ENCODE data around the gene CFAP43.

Gene CFAP43

DNA sequence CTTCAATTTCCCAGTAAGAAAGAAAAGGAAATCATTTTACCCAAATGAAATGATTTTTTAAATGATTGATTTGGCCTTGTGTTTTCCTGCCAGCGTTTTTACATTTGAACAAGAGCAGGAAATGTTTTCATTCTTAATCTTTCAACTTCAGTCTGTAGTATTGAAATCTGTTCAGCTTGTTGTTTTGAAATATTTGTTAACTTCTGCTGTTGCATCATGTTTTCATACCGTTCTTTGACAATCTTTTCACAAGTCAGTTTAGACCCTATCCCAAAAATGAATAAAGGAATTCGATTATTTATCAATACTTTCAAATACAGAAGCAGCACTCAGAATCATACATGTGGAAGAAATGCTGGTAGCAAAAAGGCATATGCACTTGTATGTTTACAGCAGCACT lies 102.1 kb downstream of the CFAP43 start:
- no peak for DNase-seq

DNA sequence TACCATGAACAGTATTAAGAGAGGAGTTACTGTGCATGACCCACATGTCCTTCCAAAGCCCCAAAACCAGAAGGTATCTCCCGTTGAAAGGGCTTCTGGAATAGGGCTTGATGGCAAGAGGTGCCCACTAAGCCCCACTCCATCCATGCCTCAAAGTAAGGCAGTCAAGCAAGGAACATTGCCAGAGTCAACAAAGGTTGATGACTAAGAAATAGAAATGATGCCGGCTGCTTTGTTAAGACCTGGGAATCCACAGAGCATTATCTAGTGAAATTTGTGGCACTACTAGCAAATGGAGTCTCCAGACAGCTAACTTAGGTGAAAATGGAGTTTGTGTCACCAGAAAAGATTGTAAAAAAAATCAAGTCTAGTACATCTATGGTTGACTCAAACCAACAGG lies 104.0 kb downstream of the CFAP43 start:
- peak; percentile 13 for DNase-seq

DNA sequence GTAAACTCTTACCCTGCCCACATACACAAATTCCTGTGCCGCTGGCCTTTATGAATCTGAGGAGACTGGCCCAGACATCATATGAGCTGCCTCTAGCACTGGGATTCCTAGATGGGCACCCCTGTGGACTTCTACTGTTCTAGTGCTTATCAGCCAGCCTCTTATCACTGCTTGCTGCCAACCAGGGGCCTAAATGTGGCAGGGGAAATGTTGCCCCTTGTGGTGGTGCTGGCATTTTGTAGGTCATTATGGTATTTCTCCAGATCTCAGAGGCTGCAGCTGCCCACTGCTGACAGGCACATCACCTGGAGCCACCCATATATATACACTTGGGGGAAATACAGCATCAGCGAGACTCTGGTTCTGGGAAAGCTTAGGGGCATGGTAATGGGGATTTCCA lies 104.8 kb downstream of the CFAP43 start:
- DNase-seq = no peak

DNA sequence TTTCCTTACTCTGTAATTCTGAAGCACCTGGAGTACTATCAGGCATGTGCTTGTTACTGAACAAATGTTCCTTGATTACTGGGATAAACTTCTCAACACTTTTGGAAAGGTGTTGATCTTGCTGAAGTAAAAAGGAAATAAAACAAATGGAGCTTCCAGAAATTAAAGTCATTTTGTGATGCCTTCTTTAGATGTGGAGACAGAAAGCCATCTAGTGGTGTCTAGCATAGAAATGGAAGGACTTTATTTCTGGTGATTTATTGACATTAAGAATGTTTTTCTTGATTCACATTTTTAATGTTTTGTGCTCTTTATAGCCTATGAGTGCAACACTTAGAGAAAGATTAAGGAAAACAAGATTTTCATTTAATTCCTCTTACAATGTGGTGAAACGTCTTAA lies 108.8 kb downstream of the CFAP43 start:
- no peak for DNase-seq

DNA sequence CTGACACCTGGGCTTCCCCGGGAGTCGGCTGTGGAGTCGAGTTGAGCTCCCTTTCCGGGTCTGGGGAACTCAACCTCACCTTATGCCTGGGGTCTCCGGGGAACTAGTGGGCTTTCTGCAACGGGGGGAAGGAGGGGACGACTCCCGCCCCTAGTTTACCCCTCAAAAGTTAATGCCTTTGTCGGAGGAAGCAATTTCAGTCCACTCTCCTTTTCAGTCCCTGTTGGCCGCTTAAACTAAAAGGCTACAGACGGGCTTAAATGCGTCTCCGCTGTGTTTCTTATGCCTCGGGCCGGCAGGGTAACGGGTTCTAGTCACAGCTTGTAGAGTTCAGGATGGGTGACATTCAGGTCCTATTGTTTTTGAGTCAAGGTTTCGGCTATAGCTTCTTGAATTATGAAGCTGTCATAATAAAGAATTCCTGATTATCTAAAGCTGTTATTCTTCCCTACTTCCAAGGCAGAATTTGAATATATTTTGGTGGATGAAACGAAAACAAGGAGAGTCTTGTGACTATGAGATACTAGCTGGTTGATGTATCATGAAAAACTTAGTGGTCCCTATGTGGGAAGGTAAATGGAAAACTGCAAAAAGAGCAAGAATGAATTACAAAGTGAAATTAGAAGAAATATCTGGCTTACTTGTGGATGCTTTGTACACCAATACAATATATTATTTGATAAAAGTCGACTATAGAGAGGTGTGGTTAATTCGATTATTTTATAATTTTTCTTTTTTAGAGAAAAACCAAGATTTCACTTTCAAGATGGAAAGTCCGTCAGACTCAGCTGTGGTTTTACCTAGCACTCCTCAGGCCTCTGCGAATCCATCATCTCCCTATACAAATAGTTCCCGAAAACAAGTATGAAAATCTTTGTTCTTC lies 109.7 kb downstream of the CFAP43 start:
- peak; percentile 17 for DNase-seq

DNA sequence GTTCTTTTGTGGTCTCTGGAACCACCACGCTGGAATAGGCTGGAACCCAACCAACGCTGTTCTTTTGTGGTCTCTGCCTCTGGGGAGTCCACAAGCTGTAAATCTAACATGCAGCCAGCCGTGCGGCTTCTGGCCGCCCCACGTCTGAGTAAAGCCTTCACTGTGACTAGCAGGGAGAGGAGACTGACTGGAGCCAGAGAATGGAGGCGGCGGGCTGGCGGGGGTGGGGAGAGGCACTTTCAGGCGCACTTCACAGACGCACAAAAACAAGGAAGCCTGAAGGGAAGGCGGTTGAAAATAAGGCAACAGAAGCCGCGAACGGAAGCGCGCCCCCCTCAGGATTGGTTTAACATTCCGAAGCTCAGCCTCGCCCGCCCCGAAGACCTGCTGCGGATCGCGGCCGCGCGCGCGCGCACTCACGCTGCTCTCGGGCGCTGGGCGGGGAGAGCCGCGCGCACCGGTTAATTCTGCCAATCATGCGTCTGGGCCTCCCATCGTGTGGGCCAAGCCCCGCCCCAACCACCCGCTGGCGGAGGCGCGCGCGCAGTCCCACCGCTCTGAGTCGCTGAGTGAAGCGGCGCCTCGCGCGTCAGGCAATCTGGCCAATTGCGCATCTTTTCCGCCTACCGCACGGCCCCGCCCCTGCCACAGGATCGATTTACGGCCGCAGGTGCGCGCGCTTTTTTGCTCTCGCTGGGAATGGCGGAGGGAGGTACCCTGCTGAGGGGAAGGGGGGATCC lies 110.5 kb downstream of the CFAP43 start, which contains the start of gene SFR1:
Gene SFR1, plus strand, starts transcription at position 687 of the 740 bp plus-strand sequence. Its CDS starts 13 bp downstream, at position 700.
- DNase-seq = peak; percentile 99

DNA sequence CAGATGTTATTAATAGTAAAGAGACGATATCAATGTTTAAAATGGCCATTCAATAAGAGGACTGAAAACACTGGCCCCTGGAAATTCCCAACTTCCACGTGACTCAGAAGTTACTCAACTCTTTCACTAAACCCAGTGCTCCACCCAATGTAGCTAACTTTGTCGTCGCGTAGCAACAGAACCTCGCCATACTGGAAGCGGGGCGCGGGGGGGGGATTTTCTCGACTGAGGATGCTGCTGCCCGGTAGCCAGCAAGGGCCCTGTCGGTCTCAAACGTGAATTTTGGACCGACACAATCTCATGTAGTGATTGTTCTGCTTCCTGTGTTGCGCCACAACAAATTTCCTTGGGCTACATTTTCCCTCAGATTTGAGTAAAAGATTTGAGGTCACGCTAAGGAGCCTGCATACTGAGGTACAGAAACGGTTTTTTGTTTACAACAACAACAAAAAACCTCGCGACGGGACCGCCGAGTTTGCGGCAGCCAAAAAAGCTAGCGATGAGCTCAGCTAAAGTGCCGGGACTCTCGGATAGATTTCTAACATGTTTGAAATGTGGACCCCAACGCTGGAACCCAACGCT lies 111.2 kb downstream of the CFAP43 start:
- peak; percentile 95 for DNase-seq

DNA sequence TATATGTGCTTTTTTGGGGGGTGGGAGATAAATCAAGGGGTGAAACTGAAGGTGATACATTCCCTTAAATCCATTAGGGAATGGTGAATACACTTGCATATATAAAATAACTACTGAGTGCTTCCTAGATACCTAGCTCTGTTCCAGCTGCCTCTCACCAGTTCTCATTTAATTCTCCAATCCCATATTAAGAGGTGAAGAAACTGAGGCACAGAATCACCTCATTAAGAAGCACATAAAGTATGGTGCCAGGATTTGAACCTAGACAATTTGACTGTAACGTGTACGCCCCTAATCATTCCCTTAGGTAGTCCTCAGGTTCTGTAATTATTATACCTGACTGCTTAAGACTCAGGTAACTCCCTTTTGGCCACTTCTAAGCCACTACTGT lies 111.7 kb downstream of the CFAP43 start:
- no peak for DNase-seq

DNA sequence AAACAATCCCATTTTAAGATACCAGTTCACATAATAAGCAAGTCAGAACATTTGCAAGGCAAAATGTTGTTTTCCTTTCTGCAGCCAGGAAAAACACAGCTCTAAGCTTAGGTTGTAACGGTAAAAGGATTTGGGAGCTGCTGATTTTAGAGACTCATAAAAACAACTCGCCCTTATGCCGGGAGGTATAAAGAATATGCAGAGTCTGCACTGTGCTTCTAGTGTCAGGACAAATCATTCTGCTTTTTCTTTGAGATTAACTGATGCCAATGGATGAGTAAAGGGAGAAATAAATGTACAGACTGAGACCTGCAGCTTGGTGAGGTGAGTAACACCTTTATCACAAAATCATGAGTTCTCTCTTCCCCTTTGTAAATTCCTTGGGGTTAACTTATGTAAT lies 112.2 kb downstream of the CFAP43 start:
- no peak for DNase-seq

DNA sequence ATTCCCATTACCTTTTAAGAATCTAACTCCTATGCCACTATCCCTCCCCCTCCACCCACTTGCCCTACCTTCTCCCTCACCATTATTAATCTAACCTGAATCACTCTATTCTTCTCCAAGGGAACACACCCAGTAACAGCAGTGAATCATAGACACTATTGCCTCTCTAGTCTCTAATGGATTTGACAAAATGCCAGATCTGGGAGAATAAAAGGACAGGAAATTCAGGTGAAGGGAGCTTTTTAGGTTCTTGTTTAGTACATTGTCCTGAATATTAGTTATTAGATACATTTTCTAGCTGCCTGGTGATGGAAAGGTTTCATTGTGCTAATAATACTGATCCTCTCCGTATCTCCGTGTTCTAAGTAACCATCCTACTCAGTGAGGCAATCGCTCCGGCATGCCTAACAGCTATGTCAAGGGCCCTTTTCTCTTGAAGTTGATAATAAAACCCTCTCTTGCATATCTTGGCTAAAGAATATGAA lies 114.3 kb downstream of the CFAP43 start:
- peak; percentile 47 for DNase-seq

DNA sequence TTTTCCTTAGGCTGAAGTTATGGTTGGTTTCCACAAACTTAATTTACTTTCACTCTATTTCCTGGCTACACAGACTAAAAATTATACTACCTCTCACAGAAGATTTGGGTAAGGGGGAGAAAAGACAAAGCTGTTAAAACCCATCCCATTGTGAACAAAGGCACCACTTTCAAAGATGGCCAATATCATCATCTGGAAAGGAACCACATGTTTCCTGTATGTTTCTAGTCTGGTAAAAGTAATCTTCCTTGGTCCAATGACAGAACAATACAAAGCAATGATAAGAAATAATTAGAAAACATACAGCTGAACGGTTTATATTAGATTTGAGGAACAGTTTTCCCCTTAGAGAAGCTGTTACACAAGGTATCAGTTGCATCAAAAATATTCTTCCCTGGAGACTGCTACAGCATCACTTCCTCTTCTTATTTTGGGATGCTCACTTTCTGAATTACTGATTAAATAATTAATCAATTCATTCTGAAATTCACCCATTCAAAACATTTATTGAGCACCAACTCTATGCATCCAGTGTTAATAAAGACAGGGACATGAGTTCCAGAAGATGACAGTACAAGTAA lies 118.7 kb downstream of the CFAP43 start:
- DNase-seq = no peak

DNA sequence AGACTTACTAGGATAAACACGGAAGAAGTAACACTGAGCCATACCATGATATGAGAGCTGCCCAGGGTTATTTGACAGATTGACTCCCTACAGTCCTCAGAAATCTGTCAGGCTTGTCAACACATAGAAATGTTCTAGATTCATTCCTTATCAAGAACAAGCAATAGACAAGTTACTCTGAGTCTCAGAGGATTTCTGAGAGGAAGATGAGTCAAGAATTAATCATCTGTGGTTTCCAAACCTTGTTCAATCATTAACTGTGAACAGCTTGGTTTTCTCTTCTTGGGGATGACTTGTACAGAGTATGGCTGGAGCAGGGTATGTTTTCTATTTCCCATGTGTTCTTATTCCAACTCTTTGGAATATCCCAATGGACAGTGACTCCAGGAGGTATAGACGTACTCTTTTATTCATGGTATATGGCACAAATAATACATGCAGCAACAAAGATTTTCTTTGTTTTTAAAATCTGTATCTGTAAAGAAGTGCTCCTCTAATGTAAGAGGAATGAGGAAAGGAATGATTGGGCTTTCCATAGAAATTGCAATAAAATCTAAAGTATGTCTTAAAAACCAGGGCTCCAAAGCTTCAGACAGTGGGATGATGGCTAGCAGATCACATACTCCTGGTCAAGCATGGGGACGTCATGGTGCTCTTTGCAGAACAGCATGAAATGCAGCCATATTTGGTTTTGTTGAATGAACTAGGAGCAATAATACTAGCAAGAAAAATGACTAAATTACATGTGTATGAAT lies 122.1 kb downstream of the CFAP43 start:
- peak; percentile 96 for DNase-seq

DNA sequence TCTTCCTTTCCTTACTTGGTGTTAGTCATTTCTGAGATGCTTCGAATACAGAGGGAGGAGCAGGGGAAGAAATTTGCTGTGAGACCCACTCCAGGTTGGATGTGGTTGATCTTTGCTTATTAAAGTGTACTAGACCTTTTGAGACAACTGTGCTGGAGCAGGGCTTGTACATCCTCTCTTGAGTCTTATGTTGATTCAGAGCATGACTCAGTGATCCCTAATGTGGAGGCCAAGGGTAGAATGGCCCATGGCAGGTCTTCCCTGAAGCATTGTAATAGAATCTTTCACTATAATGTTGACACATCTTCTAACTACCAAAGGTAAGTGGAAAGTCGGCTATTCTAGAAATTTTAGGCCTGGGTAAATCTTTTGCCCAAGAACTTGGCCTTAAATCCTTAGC lies 127.2 kb downstream of the CFAP43 start:
- peak; percentile 15 for DNase-seq

DNA sequence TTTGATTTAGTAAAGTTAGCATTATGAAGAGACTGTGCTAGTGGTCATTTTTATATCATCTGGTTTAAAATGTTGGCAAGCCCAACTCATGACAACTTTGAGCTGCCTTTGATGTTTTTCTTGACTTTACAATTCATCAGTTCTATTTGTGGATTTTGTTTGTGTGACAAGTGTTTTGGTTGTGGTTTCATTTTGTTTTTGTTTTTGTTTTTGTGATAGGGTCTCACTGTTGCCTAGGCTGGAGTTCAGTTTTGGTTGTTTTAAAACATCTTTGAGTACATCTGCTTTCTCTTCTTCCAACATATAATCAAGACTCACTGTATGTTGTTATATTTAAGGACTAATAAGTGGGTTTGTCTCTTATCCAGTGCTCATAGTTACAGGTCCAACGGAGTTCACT lies 127.7 kb downstream of the CFAP43 start:
- no peak for DNase-seq

DNA sequence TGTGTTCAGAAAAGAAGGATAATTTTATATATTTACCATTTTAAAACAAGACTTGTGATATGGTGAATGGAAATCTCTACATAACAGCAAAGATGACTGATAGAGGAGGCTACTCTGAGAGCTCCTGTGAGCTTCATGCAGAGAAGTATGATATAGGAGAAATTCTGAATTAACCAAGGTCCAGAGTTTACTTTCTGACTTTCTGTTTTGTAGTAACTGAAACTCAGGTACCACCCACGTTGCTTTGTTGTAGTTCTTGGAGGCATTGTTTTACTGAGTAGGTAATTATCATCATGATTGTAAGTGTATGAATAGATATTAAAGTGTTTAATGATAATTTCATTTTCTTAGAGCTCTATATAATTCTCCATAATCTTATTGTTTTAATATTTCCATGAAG lies 128.2 kb downstream of the CFAP43 start:
- no peak for DNase-seq

DNA sequence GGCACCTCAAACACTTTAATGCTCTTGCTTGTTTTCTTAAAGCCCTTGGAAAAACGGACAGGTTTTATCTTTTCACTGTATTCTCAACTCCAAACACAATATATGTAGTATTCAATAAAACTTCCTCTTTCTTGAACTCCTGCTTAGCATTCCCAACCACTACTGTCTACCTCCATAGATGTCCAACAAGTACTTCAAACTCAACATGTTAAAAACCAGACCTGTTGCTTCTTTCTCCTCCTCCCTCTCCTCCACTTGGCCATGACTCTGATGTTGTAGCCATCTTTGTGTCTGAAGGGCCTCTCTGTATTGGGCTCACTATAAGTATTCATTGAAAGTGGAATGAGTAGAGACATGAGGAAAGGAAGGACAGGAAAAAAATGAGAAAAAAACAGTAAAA lies 130.3 kb downstream of the CFAP43 start:
- no peak for DNase-seq

DNA sequence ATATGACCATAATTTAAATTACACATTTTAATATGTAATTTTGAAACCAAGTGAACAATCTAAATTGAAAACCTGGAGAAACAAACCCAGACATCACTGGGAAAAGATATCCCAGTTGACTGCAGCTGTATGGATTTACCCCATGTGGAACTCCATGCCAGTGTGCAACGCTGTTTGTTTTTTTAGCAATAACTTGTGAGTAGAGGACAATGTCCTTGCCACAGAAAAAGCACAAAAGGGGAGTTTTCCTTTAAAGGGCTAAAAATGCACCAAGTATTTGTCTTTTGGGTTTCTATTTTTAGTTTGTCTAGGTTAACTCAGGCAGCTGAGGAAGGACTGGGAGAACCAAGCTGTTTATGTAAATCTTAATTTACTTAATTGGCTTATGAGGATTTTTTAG lies 131.4 kb downstream of the CFAP43 start:
- DNase-seq = no peak

DNA sequence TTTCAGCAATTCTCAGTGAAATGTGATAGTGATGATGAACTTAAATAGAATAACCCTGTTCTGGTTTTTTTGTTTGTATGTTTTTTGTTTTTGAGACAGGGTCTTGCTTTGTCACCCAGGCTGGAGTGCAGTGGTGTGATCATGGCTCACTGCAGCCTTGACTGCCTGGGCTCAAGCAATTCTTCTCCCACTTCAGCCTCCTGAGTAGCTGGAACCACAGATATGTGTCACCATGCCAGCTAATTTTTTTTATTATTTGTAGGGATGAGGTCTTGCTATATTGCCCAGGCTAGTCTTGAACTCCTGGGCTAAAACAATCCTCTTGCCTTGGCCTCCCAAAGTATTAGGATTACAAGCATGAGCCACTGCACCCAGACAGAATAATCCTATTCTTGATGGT lies 132.2 kb downstream of the CFAP43 start:
- DNase-seq = peak; percentile 19

DNA sequence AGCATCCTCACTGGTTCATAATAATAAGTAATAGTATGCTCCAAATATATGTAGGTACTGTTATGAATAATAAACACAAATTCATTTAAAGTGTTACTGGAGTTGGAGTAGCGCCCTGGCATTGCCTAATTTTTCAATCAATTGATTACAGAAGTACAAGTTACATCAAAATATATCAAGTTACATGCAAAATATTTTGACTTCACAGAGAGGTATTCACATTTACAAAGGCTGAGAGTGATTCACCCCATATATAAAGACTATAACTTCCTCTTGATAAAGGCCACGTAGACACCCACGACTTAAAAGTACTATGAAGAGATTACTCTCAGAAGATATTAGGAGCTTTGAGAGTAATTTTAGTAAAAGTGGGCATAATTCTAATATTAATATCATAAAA lies 132.9 kb downstream of the CFAP43 start:
- DNase-seq = peak; percentile 45

DNA sequence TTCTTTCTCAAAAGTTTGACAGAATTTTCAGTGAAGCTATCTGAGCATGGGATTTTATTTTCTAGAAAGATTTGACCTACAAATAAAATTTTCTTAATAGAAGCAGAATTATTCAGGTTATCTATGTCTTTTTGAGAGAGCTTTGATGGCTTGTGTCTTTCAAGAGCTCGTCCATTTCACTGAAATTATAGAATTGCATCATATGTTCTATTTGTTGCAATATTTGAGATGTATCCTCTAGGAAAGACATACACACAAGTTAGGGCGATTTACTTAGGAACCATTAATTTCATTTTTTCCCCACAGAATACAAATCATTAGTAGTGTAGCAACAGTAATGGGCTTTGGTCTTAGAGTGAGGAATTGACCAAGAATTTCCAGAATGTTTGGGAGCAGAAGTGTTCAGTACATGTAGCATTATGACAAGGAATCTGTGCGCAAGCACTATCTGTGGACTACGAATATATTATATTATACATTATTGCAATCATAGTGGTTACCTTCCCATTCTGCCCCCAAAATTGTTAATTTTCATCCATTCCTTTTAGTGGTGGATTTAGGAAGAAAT lies 133.7 kb downstream of the CFAP43 start:
- peak; percentile 58 for DNase-seq

DNA sequence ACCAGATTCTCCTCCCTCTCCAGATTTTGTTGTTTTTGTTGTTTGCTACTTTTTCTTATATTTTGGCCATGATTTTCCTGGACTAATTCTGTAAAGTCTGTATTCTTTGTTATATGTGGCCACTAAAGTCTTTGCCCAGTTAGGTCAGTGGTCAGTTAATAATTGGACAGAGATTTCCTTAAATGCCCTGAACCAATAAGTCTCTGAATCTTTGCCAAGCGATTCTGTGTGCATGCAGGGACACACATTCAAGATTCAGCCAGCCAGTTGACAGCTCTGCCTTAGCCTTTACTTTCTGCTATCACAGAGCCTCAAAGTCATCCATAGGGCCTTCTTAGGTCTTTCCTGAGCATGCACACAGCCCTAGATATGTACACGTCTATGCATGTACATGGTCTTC lies 135.5 kb downstream of the CFAP43 start:
- DNase-seq = no peak

DNA sequence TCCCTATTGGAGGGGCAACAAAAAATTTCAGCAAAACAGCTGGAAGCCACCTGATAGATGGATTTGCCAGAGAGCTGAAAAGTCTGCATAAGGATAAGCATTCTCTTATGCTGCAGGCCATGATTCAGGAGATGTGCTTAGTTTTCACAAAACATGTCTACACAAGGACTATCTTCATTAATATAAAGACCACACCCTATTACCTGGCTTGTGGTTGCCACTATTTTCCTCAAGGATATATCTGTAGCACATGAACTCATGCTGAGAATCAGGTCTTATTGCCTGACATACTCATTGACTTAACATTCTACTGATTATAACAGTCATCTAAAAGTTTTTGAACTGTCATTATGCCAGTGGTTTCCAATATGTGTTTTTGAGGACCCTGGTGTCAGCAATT lies 139.4 kb downstream of the CFAP43 start:
- DNase-seq = no peak
